Endodermal cell (in vitro differentiated cells): ENCODE measurements around the gene GTPBP1. TPM values are rescaled to one million over a fixed set of nuclear protein-coding genes. Genes with fewer than 3 reads are reported as not detected.

ENCODE experiments used
- DNase-seq: peaks from one replicate; pipeline ENCODE4 v3.0.0-alpha.2; 2017
- H3K27ac ChIP-seq: 2 replicates; pipeline ENCODE4 v1.5.1; 2013; ENCODE audit warnings: mild to moderate bottlenecking, low read depth, low read length, moderate library complexity
- H3K27me3 ChIP-seq: 2 replicates; pipeline ENCODE4 v1.6.1; 2013; ENCODE audit warnings: mild to moderate bottlenecking, low read length, moderate library complexity; ENCODE audit not compliant: insufficient read depth, control insufficient read depth, poor library complexity, severe bottlenecking
- H3K36me3 ChIP-seq: 2 replicates; pipeline ENCODE4 v1.7.0; 2013; ENCODE audit warnings: mild to moderate bottlenecking, low read length, moderate library complexity; ENCODE audit not compliant: control insufficient read depth, insufficient read depth
- H3K4me1 ChIP-seq: one replicate; pipeline ENCODE4 v1.7.0; 2013; ENCODE audit warnings: low read length; ENCODE audit not compliant: control insufficient read depth, insufficient read depth
- H3K4me3 ChIP-seq: 2 replicates; pipeline ENCODE4 v1.5.1; 2013; ENCODE audit warnings: mild to moderate bottlenecking, low read length, moderate library complexity
- H3K9ac ChIP-seq: 2 replicates; pipeline ENCODE4 v1.6.1; 2013; ENCODE audit warnings: mild to moderate bottlenecking, low read length, moderate library complexity; ENCODE audit not compliant: poor library complexity, severe bottlenecking; ENCODE audit errors: extremely low read depth
- H3K9me3 ChIP-seq: 2 replicates; pipeline ENCODE4 v1.6.1; 2013; ENCODE audit warnings: mild to moderate bottlenecking, low read length, moderate library complexity; ENCODE audit not compliant: control insufficient read depth
- H3K27ac Mint-ChIP-seq: 2 replicates; pipeline ENCODE4 v1.8.0; 2020; ENCODE audit warnings: mixed read lengths
- H3K27me3 Mint-ChIP-seq: 2 replicates; pipeline ENCODE4 v1.8.0; 2021; ENCODE audit warnings: mild to moderate bottlenecking, mixed read lengths; ENCODE audit not compliant: insufficient read depth
- H3K36me3 Mint-ChIP-seq: 2 replicates; pipeline ENCODE4 v1.8.0; 2020; ENCODE audit warnings: low read depth, mixed read lengths
- H3K4me1 Mint-ChIP-seq: 2 replicates; pipeline ENCODE4 v1.8.0; 2020; ENCODE audit warnings: mixed read lengths
- H3K4me3 Mint-ChIP-seq: 2 replicates; pipeline ENCODE4 v1.8.0; 2020; ENCODE audit warnings: mild to moderate bottlenecking, moderate library complexity, mixed read lengths
- H3K9me3 Mint-ChIP-seq: 2 replicates; pipeline ENCODE4 v1.8.0; 2020; ENCODE audit warnings: mild to moderate bottlenecking, mixed read lengths
- WGBS, 2 experiments: methylation state at CpG; one replicate each; pipeline versions ENCODE4 v1.1.5 to v1.1.7; 2013; ENCODE audit warnings: missing lambda C conversion rate in 2 of 2, mixed read lengths in 1 of 2; ENCODE audit not compliant: insufficient coverage in 1 of 2, insufficient read length in 1 of 2; 5-methylcytosine and 5-hydroxymethylcytosine counted together
- total RNA-seq, 2 donors: library from RNA; stranded (reverse); fragmentation: NEBNext Ultra II Directional in 1 of 2; extraction: Animal tissue kit (Norgen Biotek cat#: 25700) in 1 of 2; gene quantifications; 2 replicates in 1 of 2; 3 replicates in 1 of 2; pipeline ENCODE4 v1.2.1, GENCODE V29; 2021
- TF ChIP-seq, protein P1 (sequence below): fragments of 200-600 bp; sonication (generic); conservative IDR thresholded peaks from 2 replicates; pipeline ENCODE4 v1.5.0; 2021; ENCODE audit warnings: antibody characterized with exemption, mild to moderate bottlenecking

GTPBP1 gene
- total RNA-seq, 2 donors from 2014 or later = 79.0 to 86.1 TPM

DNA sequence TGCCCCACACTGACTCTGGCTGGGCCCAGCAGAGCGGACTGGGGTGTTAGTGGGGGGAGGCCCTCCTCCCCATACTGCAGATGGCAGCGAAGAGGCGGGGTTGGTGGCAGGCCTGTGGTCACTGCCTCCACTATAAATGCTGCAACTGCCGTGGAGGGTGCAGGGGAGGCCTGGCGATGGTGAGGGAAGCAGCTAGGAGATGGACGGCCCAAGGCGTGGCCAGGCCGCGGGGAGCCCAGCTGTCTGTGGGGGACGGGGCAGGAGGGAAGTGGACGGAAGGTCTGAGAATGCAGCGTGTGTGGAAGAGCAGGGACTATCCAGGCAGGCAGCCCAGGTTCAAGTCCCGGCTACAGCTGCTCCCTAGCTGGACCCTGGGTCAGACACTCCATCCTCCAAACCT is 69.9 kb downstream of the GTPBP1 start:
- no peaks in the 10 kb centered on the region for H3K4me1 Mint-ChIP-seq
- H3K36me3 ChIP-seq = no peaks in the 10 kb centered on the region
- DNase-seq = no peak
- H3K4me1 ChIP-seq = no peaks in the 10 kb centered on the region
- no peak overlapping the region for H3K27ac Mint-ChIP-seq
- no peaks in the 10 kb centered on the region for H3K9me3 ChIP-seq
- TF ChIP-seq, protein P1, sequence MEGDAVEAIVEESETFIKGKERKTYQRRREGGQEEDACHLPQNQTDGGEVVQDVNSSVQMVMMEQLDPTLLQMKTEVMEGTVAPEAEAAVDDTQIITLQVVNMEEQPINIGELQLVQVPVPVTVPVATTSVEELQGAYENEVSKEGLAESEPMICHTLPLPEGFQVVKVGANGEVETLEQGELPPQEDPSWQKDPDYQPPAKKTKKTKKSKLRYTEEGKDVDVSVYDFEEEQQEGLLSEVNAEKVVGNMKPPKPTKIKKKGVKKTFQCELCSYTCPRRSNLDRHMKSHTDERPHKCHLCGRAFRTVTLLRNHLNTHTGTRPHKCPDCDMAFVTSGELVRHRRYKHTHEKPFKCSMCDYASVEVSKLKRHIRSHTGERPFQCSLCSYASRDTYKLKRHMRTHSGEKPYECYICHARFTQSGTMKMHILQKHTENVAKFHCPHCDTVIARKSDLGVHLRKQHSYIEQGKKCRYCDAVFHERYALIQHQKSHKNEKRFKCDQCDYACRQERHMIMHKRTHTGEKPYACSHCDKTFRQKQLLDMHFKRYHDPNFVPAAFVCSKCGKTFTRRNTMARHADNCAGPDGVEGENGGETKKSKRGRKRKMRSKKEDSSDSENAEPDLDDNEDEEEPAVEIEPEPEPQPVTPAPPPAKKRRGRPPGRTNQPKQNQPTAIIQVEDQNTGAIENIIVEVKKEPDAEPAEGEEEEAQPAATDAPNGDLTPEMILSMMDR = no peak
- H3K4me3 Mint-ChIP-seq = no peak overlapping the region
- H3K27me3 ChIP-seq = no peaks in the 10 kb centered on the region
- H3K9me3 Mint-ChIP-seq = no peaks in the 10 kb centered on the region
- no peak overlapping the region for H3K27ac ChIP-seq
- H3K4me3 ChIP-seq = no peak overlapping the region
- peaks cover 3% of the 10 kb centered on the region for H3K27me3 Mint-ChIP-seq
- H3K9ac ChIP-seq = no peak overlapping the region
- H3K36me3 Mint-ChIP-seq = peaks cover 12% of the 10 kb centered on the region
- 91 to 100% methylated on average over 4 to 13 of the region's 13 CpGs for WGBS, 2 experiments

DNA sequence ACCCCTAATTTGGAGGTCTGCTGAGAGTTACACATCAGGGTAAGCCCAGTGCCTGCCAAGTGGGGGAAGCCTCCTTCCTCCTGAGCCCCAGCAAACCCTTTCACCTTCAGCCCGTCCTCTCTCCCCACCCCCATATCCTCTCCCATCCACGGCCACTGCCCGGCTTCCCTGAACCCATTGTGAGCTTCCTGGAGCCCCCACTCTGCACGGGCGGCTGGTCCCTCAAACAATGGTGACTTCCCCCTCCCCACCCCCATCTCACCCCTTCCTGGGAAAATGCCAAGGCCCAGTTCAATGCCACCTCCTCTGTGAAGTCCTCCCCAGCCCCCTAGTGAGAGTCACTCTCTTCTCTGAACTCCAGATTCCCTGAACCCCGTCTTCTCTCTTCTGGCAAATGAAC is 70.3 kb downstream of the GTPBP1 start:
- no peaks in the 10 kb centered on the region for H3K9me3 Mint-ChIP-seq
- peaks cover 12% of the 10 kb centered on the region for H3K36me3 Mint-ChIP-seq
- TF ChIP-seq, protein P1 = no peak
- 77 to 84% methylated on average over 4 to 6 of the region's 6 CpGs for WGBS, 2 experiments
- H3K27ac Mint-ChIP-seq = no peak overlapping the region
- H3K4me3 Mint-ChIP-seq = no peak overlapping the region
- no peaks in the 10 kb centered on the region for H3K36me3 ChIP-seq
- H3K4me1 Mint-ChIP-seq = no peaks in the 10 kb centered on the region
- peaks cover 3% of the 10 kb centered on the region for H3K27me3 Mint-ChIP-seq
- no peaks in the 10 kb centered on the region for H3K27me3 ChIP-seq
- no peak overlapping the region for H3K9ac ChIP-seq
- no peaks in the 10 kb centered on the region for H3K9me3 ChIP-seq
- no peaks in the 10 kb centered on the region for H3K4me1 ChIP-seq
- no peak overlapping the region for H3K4me3 ChIP-seq
- H3K27ac ChIP-seq = no peak overlapping the region
- no peak for DNase-seq

DNA sequence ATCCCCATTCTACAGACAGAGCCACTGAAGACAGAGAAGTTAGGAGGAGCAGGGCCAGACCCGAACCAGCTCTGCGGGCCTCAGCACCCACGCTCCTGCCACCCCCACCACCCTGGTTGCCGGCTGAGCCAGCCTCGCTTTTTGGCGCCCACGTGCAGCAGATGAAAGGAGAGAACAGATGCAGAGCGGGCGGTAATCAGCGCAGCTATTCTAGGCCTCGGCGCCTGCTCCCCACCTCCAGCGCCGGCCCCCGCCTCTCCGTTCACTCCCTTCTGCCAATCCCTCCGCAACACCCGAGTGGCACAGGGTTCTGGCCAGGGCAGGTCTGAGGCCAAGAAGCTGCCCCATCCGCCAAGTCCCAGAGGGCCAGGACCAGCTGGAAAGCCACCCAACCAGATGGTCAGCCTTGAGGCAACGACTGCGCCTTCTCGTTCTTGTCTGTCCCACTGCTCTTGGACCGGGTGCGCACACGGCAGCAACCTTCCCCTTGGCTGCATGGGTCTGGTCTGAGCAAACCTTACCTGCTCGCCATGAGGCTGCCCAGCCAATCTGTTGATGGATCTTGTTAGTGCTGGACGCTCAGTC is 71.4 kb downstream of the GTPBP1 start:
- Mint-ChIP-seq H3K4me1 (no peaks in the 10 kb centered on the region), H3K36me3 (peaks cover 21% of the 10 kb centered on the region), H3K27me3 (peaks cover 3% of the 10 kb centered on the region), H3K4me3 (no peak overlapping the region), H3K27ac (peak overlapping the region; percentile 35), H3K9me3 (no peaks in the 10 kb centered on the region)
- Histone ChIP-seq H3K27me3 (no peaks in the 10 kb centered on the region), H3K9me3 (no peaks in the 10 kb centered on the region), H3K9ac (no peak overlapping the region), H3K27ac (no peak overlapping the region), H3K4me3 (no peak overlapping the region), H3K4me1 (no peaks in the 10 kb centered on the region), H3K36me3 (no peaks in the 10 kb centered on the region)
- 96 to 97% methylated on average over 17 to 27 of the region's 27 CpGs for WGBS, 2 experiments
- no peak for DNase-seq
- TF ChIP-seq, protein P1 = no peak
